SK-N-MC (cell line): Measurements from ENCODE around the gene AGRN.

ENCODE experiments used
- EZH2 ChIP-seq: fragments of 200-600 bp; sonication (generic); IDR thresholded peaks from one replicate; pipeline ENCODE4 v1.6.1; 2017; ENCODE audit warnings: antibody characterized with exemption
- FOXP2 ChIP-seq: optimal IDR thresholded peaks from 2 replicates; pipeline ENCODE3; 2011; ENCODE audit warnings: mild to moderate bottlenecking, moderate library complexity; ENCODE audit not compliant: insufficient read depth; ENCODE audit errors: extremely low read length, control extremely low read depth
- POLR2AphosphoS5 ChIP-seq: IDR thresholded peaks from 2 replicates; pipeline ENCODE4 v1.6.1; 2012; ENCODE audit warnings: mild to moderate bottlenecking, low read depth, low read length, borderline replicate concordance

- TF ChIP-seq EZH2 (no peak), POLR2AphosphoS5 (no peak), FOXP2 (no peak)
These were observed 50.1 kb downstream of the AGRN start for GRCh38 chr1:1069711-1070676.
